Esophagus muscularis mucosa (tissue), 4 donors: ENCODE measurements around the gene OR8H3. TPM values are rescaled to one million over a fixed set of nuclear protein-coding genes. Genes with fewer than 3 reads are reported as not detected.
"Not testable (repeated sequence)": the region's sequence is repeated elsewhere in the genome, so short reads cannot be mapped to it uniquely, and the experiment has no call there.

Source experiments
- DNase-seq: peaks from one replicate; pipeline ENCODE4 v3.0.0-alpha.2; 2017; ENCODE audit errors: extremely low spot score
- H3K27ac ChIP-seq, 4 donors: fragments of 200-600 bp; sonication (generic); replicated peaks in 1 of 4; 1 replicate in 3 of 4; 2 replicates in 1 of 4; pipeline ENCODE4 v1.5.1; 2016 to 2019; ENCODE audit warnings: mild to moderate bottlenecking in 1 of 4
- H3K27me3 ChIP-seq, 4 donors: fragments of 200-600 bp; sonication (generic); one replicate each; pipeline versions ENCODE4 v1.5.1 to v1.6.0; 2016 to 2019
- H3K36me3 ChIP-seq, 4 donors: fragments of 200-600 bp; sonication (generic); one replicate each; pipeline ENCODE4 v1.5.1; 2016 to 2019
- H3K4me1 ChIP-seq, 4 donors: fragments of 200-600 bp; sonication (generic); one replicate each; pipeline ENCODE4 v1.5.1; 2016 to 2019
- H3K4me3 ChIP-seq, 4 donors: fragments of 200-600 bp; sonication (generic); 1 replicate in 2 of 4; 2 replicates in 2 of 4; pipeline ENCODE4 v1.5.1; 2016 to 2019; ENCODE audit warnings: mild to moderate bottlenecking in 4 of 4, moderate library complexity in 1 of 4
- H3K9me3 ChIP-seq, 4 donors: fragments of 200-600 bp; sonication (generic); 1 replicate in 3 of 4; 2 replicates in 1 of 4; pipeline ENCODE4 v1.5.1; 2016 to 2019
- CTCF ChIP-seq, 3 experiments: fragments of 200-600 bp in 2 of 3; fragments of 450-650 bp in 1 of 3; sonication (generic) in 2 of 3; IDR thresholded peaks; one replicate each; pipeline ENCODE4 v1.5.1; 2017 to 2019; ENCODE audit warnings: antibody characterized with exemption in 3 of 3, mild to moderate bottlenecking in 2 of 3, moderate library complexity in 1 of 3
- EP300 ChIP-seq: sonication (generic); formaldehyde crosslinking; IDR thresholded peaks from one replicate; pipeline ENCODE4 v1.6.1; 2017; ENCODE audit warnings: antibody characterized with exemption
- POLR2A ChIP-seq: fragments of 450-650 bp; IDR thresholded peaks from one replicate; pipeline ENCODE4 v1.6.1; 2017; ENCODE audit warnings: antibody characterized with exemption, moderate library complexity, mild to moderate bottlenecking, low read depth
- POLR2AphosphoS5 ChIP-seq, 2 donors: sonication (generic); formaldehyde crosslinking; IDR thresholded peaks; one replicate each; pipeline ENCODE4 v1.6.1; 2017; ENCODE audit warnings: antibody characterized with exemption in 2 of 2
- WGBS: methylation state at CpG from one replicate; pipeline ENCODE4 v1.1.5; 2018; 5-methylcytosine and 5-hydroxymethylcytosine counted together
- intact Hi-C: fragments of 100-400 bp; cut with DNase I; formaldehyde crosslinking; loops from one replicate; pipeline ENCODE4 v1.15.1; 2023
- total RNA-seq, 4 donors: library from RNA; depleted of rRNA; stranded (reverse); fragments of >200 nt; gene quantifications; one replicate each; pipeline versions ENCODE4 v1.1.0 to v1.2.1, GENCODE V29; 2016

The OR8H3 gene
- total RNA-seq, 4 donors from 2014 or later: not detected

- intact Hi-C loops: no loop called here
- H3K4me3 ChIP-seq: no peak within 1 kb of the TSS
- no peak for DNase-seq
Measured at GRCh38 chr11:56140151-56140661, 18.0 kb downstream of the OR8H3 start, which contains the start of gene OR8J3. OR8J3 (minus strand) TSS chr11:56140201; CDS start chr11:56137718, 2,483 bp downstream.

GRCh38 chr11:56143681-56144080, 21.5 kb downstream of the OR8H3 start:
- 84% methylated on average over 6 of the region's 30 CpGs for WGBS
- DNase-seq, H3K4me1 ChIP-seq, H3K36me3 ChIP-seq, H3K27ac ChIP-seq, intact Hi-C loops, H3K4me3 ChIP-seq, H3K9me3 ChIP-seq, H3K27me3 ChIP-seq: not testable (repeated sequence)

More at GRCh38 chr11:56140151-56140661, 18.0 kb downstream of the OR8H3 start, which contains the start of gene OR8J3:
- Histone ChIP-seq H3K27me3 (no peaks in the 10 kb centered on the region), H3K36me3 (no peaks in the 10 kb centered on the region), H3K4me1 (no peaks in the 10 kb centered on the region), H3K27ac (no peak within 1 kb of the TSS), H3K9me3 (no peaks in the 10 kb centered on the region)
- TF ChIP-seq POLR2AphosphoS5 (IDR thresholded peaks at IDR 0.05) (no peak), POLR2A (no peak), EP300 (no peak), CTCF (IDR thresholded peaks at IDR 0.05) (no peak)

GRCh38 chr11:56151376-56151775, 29.2 kb downstream of the OR8H3 start:
- no peaks in the 10 kb centered on the region for H3K36me3 ChIP-seq
- H3K27me3 ChIP-seq: no peaks in the 10 kb centered on the region
- no peak overlapping the region for H3K27ac ChIP-seq
- DNase-seq: no peak
- no peak overlapping the region for H3K4me3 ChIP-seq
- WGBS: 74% methylated on average over 1 of the region's 1 CpG
- no peaks in the 10 kb centered on the region for H3K4me1 ChIP-seq
- intact Hi-C loops: no loop called here
- peaks cover 0 to 32% (median 7%) of the 10 kb centered on the region in 4 donors for H3K9me3 ChIP-seq
- TF ChIP-seq POLR2AphosphoS5 (IDR thresholded peaks at IDR 0.05): no peak
- no peak for TF ChIP-seq CTCF (IDR thresholded peaks at IDR 0.05)
- no peak for TF ChIP-seq EP300
- TF ChIP-seq POLR2A: no peak

GRCh38 chr11:56152333-56152732, 30.2 kb downstream of the OR8H3 start:
- Histone ChIP-seq H3K27me3 (no peaks in the 10 kb centered on the region), H3K4me1 (no peaks in the 10 kb centered on the region), H3K9me3 (peaks cover 0 to 35% (median 7%) of the 10 kb centered on the region in 4 donors), H3K27ac (no peak overlapping the region), H3K4me3 (no peak overlapping the region), H3K36me3 (no peaks in the 10 kb centered on the region)
- DNase-seq: no peak
- intact Hi-C loops: no loop called here
- TF ChIP-seq EP300: no peak
- TF ChIP-seq POLR2A: no peak
- TF ChIP-seq CTCF (IDR thresholded peaks at IDR 0.05): no peak
- no peak for TF ChIP-seq POLR2AphosphoS5 (IDR thresholded peaks at IDR 0.05)
- WGBS: 90% methylated on average over 15 of the region's 15 CpGs

- TF ChIP-seq POLR2AphosphoS5 (IDR thresholded peaks at IDR 0.05) (no peak), EP300 (no peak), CTCF (IDR thresholded peaks at IDR 0.05) (no peak), POLR2A (no peak)
- no peaks in the 10 kb centered on the region for H3K27me3 ChIP-seq
- DNase-seq: no peak
- H3K4me3 ChIP-seq: no peak within 1 kb of the TSS
- no peaks in the 10 kb centered on the region for H3K4me1 ChIP-seq
- H3K27ac ChIP-seq: no peak within 1 kb of the TSS
- intact Hi-C loops: no loop called here
- peaks cover 0 to 11% (median 0%) of the 10 kb centered on the region in 4 donors for H3K9me3 ChIP-seq
- 68% methylated on average over 3 of the region's 3 CpGs for WGBS
- no peaks in the 10 kb centered on the region for H3K36me3 ChIP-seq
Measured at GRCh38 chr11:56160217-56160616, 38.0 kb downstream of the OR8H3 start, which contains the start of gene OR8K5. OR8K5 (minus strand) TSS chr11:56160317; CDS start chr11:56160317, 0 bp downstream.
